ENCODE measurements around the gene STX1B.

- TF ChIP-seq CTCF (IDR thresholded peaks at IDR 0.05) (no peak), POLR2A (IDR thresholded peaks at IDR 0.05) (no peak)
Observed at GRCh38 chr16:30980023-30980371, 30.4 kb downstream of the STX1B start.
